WTC11 (cell line): ENCODE results near the gene ILKAP. TPM values are rescaled to one million over a fixed set of nuclear protein-coding genes. Genes with fewer than 3 reads are reported as not detected.

Source experiments
- ATAC-seq: fragments of 200-7000 bp; cut with Tn5 transposase; 2 replicates; pipeline ENCODE4 v1.10.0; 2021; ENCODE audit warnings: mild to moderate bottlenecking, moderate library complexity
- CTCF ChIA-PET: fragments of 300-600 bp; sonication (Branson Sonifier 250); formaldehyde crosslinking; loops from one replicate; lab custom pipeline; 2021; ENCODE audit warnings: antibody characterized with exemption; lab: Charles Lee
- POLR2A ChIA-PET: fragments of 350-600 bp; sonication (Branson Sonifier 250); formaldehyde crosslinking; loops from one replicate; lab custom pipeline; 2021; ENCODE audit warnings: antibody characterized with exemption; lab: Charles Lee
- DNase-seq: peaks from one replicate; pipeline ENCODE4 v3.0.0; 2021; ENCODE audit warnings: low spot score
- H3K27ac Mint-ChIP-seq: 2 replicates; pipeline ENCODE4 v1.8.0; 2021; ENCODE audit warnings: mixed read lengths
- H3K27me3 Mint-ChIP-seq: 2 replicates; pipeline ENCODE4 v1.8.0; 2021; ENCODE audit warnings: low read depth, mild to moderate bottlenecking, moderate library complexity, mixed read lengths
- H3K36me3 Mint-ChIP-seq: 2 replicates; pipeline ENCODE4 v1.8.0; 2021; ENCODE audit warnings: mixed read lengths
- H3K4me1 Mint-ChIP-seq: 2 replicates; pipeline ENCODE4 v1.8.0; 2022; ENCODE audit warnings: mixed read lengths
- H3K4me3 Mint-ChIP-seq: 2 replicates; pipeline ENCODE4 v1.8.0; 2021; ENCODE audit warnings: mild to moderate bottlenecking, moderate library complexity, mixed read lengths
- H3K9me3 Mint-ChIP-seq: 2 replicates; pipeline ENCODE4 v1.8.0; 2021; ENCODE audit warnings: mixed read lengths
- ELF4 ChIP-seq: sonication (generic); formaldehyde crosslinking; IDR thresholded peaks from 2 replicates; pipeline ENCODE4 v1.8.1; 2022; ENCODE audit warnings: low read depth, mild to moderate bottlenecking, moderate library complexity, missing genetic modification reagents
- ETV6 ChIP-seq: sonication (generic); formaldehyde crosslinking; IDR thresholded peaks from 2 replicates; pipeline ENCODE4 v1.8.1; 2022; ENCODE audit warnings: mild to moderate bottlenecking, missing genetic modification reagents
- NFE2L1 ChIP-seq: sonication (generic); formaldehyde crosslinking; IDR thresholded peaks from 2 replicates; pipeline ENCODE4 v1.8.1; 2023; ENCODE audit warnings: missing genetic modification reagents
- RORB ChIP-seq: fragments of 250-450 bp; sonication (Bioruptor Pico); IDR thresholded peaks from 2 replicates; pipeline ENCODE4 v1.9.0; 2021; ENCODE audit warnings: mild to moderate bottlenecking
- SMAD4 ChIP-seq: sonication (generic); formaldehyde crosslinking; IDR thresholded peaks from 2 replicates; pipeline ENCODE4 v1.8.0; 2022; ENCODE audit warnings: mild to moderate bottlenecking, missing genetic modification reagents
- ZBTB21 ChIP-seq: sonication (generic); formaldehyde crosslinking; IDR thresholded peaks from 2 replicates; pipeline ENCODE4 v1.8.1; 2023; ENCODE audit warnings: mild to moderate bottlenecking, missing genetic modification reagents, borderline replicate concordance
- ZNF232 ChIP-seq: sonication (generic); formaldehyde crosslinking; IDR thresholded peaks from 2 replicates; pipeline ENCODE4 v1.8.0; 2022; ENCODE audit warnings: mild to moderate bottlenecking, missing genetic modification reagents
- total RNA-seq: library from RNA; stranded (reverse); gene quantifications from 3 replicates; pipeline ENCODE4 v1.2.3, GENCODE V29; 2021
- TF ChIP-seq, protein P1 (sequence below): fragments of 250-450 bp; sonication (Bioruptor Pico); IDR thresholded peaks from 2 replicates; pipeline ENCODE4 v1.9.0; 2021; ENCODE audit warnings: mild to moderate bottlenecking
- TF ChIP-seq, protein P2 (sequence below): sonication (generic); formaldehyde crosslinking; IDR thresholded peaks from 2 replicates; pipeline ENCODE4 v1.8.1; 2022; ENCODE audit warnings: missing genetic modification reagents, borderline replicate concordance
- TF ChIP-seq, protein P3 (sequence below): sonication (generic); formaldehyde crosslinking; IDR thresholded peaks from 2 replicates; pipeline ENCODE4 v1.8.1; 2023; ENCODE audit warnings: mild to moderate bottlenecking, missing genetic modification reagents, moderate library complexity
- TF ChIP-seq, protein P4 (sequence below): sonication (generic); formaldehyde crosslinking; IDR thresholded peaks from 2 replicates; pipeline ENCODE4 v1.8.0; 2022; ENCODE audit warnings: mild to moderate bottlenecking, missing genetic modification reagents
- TF ChIP-seq, protein P5 (sequence below): sonication (generic); formaldehyde crosslinking; IDR thresholded peaks from 2 replicates; pipeline ENCODE4 v1.8.1; 2022; ENCODE audit warnings: low read depth, missing genetic modification reagents, borderline replicate concordance
- TF ChIP-seq, protein P6 (sequence below): sonication (generic); formaldehyde crosslinking; IDR thresholded peaks from 2 replicates; pipeline ENCODE4 v1.8.1; 2023; ENCODE audit warnings: mild to moderate bottlenecking, moderate library complexity, missing genetic modification reagents
- TF ChIP-seq, protein P7 (sequence below): fragments of 250-450 bp; sonication (Bioruptor Pico); IDR thresholded peaks from 2 replicates; pipeline ENCODE4 v1.8.0; 2021; ENCODE audit warnings: mild to moderate bottlenecking
- TF ChIP-seq, protein P8 (sequence below): sonication (generic); formaldehyde crosslinking; conservative IDR thresholded peaks from 2 replicates; pipeline ENCODE4 v1.8.1; 2022; ENCODE audit warnings: mild to moderate bottlenecking, missing genetic modification reagents
- TF ChIP-seq, protein P9 (sequence below): fragments of 250-450 bp; sonication (Bioruptor Pico); conservative IDR thresholded peaks from 2 replicates; pipeline ENCODE4 v1.9.0; 2021; ENCODE audit warnings: mild to moderate bottlenecking
- TF ChIP-seq, protein P10 (sequence below): fragments of 250-450 bp; sonication (Bioruptor Pico); IDR thresholded peaks from 2 replicates; pipeline ENCODE4 v1.9.0; 2021; ENCODE audit warnings: mild to moderate bottlenecking, borderline replicate concordance

ILKAP gene
- total RNA-seq, 1 experiment from 2014 or later: 32.7 TPM

DNA sequence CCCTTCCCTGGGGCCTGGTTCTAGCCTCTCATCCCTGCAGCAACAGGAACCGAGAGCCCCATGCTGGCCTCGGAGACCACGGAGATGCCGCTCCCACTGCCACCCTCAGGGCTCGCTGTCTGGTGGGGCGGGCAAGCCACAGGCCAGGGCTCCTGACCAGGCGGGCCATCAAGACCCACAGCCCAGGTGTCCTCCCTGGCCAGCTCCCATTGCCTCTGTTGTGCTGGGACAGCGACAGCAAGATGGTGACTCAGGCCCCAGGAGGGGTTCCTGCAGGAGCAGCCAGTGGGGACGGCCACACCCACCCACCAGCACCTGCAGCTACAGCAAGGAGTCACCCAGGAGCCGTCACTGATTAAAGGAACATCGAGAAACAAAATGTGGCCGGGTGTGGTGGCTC is 57.6 kb downstream of the ILKAP start (continued):
- TF ChIP-seq, protein P1, sequence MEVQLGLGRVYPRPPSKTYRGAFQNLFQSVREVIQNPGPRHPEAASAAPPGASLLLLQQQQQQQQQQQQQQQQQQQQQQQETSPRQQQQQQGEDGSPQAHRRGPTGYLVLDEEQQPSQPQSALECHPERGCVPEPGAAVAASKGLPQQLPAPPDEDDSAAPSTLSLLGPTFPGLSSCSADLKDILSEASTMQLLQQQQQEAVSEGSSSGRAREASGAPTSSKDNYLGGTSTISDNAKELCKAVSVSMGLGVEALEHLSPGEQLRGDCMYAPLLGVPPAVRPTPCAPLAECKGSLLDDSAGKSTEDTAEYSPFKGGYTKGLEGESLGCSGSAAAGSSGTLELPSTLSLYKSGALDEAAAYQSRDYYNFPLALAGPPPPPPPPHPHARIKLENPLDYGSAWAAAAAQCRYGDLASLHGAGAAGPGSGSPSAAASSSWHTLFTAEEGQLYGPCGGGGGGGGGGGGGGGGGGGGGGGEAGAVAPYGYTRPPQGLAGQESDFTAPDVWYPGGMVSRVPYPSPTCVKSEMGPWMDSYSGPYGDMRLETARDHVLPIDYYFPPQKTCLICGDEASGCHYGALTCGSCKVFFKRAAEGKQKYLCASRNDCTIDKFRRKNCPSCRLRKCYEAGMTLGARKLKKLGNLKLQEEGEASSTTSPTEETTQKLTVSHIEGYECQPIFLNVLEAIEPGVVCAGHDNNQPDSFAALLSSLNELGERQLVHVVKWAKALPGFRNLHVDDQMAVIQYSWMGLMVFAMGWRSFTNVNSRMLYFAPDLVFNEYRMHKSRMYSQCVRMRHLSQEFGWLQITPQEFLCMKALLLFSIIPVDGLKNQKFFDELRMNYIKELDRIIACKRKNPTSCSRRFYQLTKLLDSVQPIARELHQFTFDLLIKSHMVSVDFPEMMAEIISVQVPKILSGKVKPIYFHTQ: no peak
- TF ChIP-seq ETV6 (no peak), SMAD4 (no peak), ZNF232 (no peak), ZBTB21 (CRISPR knock-in tag) (no peak)
- TF ChIP-seq, protein P2, sequence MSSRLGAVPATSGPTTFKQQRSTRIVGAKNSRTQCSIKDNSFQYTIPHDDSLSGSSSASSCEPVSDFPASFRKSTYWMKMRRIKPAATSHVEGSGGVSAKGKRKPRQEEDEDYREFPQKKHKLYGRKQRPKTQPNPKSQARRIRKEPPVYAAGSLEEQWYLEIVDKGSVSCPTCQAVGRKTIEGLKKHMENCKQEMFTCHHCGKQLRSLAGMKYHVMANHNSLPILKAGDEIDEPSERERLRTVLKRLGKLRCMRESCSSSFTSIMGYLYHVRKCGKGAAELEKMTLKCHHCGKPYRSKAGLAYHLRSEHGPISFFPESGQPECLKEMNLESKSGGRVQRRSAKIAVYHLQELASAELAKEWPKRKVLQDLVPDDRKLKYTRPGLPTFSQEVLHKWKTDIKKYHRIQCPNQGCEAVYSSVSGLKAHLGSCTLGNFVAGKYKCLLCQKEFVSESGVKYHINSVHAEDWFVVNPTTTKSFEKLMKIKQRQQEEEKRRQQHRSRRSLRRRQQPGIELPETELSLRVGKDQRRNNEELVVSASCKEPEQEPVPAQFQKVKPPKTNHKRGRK (CRISPR knock-in tag): no peak
- TF ChIP-seq, protein P3, sequence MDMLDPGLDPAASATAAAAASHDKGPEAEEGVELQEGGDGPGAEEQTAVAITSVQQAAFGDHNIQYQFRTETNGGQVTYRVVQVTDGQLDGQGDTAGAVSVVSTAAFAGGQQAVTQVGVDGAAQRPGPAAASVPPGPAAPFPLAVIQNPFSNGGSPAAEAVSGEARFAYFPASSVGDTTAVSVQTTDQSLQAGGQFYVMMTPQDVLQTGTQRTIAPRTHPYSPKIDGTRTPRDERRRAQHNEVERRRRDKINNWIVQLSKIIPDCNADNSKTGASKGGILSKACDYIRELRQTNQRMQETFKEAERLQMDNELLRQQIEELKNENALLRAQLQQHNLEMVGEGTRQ (CRISPR knock-in tag): no peak
- TF ChIP-seq, protein P4, sequence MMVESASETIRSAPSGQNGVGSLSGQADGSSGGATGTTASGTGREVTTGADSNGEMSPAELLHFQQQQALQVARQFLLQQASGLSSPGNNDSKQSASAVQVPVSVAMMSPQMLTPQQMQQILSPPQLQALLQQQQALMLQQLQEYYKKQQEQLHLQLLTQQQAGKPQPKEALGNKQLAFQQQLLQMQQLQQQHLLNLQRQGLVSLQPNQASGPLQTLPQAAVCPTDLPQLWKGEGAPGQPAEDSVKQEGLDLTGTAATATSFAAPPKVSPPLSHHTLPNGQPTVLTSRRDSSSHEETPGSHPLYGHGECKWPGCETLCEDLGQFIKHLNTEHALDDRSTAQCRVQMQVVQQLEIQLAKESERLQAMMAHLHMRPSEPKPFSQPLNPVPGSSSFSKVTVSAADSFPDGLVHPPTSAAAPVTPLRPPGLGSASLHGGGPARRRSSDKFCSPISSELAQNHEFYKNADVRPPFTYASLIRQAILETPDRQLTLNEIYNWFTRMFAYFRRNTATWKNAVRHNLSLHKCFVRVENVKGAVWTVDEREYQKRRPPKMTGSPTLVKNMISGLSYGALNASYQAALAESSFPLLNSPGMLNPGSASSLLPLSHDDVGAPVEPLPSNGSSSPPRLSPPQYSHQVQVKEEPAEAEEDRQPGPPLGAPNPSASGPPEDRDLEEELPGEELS (CRISPR knock-in tag): no peak

DNA sequence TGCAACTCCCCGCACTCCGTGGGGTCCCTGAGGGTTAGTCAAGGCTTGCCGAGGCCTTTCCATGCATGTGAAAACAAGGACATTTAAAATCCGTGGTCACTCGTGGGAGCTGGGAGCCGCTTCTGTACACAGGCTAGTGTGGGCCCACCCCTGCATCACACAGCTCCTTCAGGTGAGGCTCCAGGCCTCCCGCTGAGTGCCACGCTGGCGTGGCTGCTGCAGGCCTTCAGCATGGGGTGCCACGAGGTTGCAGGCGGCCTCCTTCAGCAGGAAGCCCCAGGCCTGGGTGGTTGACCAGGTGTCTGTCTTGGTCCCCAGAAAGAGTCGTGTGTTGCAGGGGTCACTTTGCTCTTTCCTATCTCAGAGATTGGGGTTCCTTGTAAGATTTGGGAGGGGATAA is 58.4 kb downstream of the ILKAP start:
- no peak overlapping the region for H3K4me3 Mint-ChIP-seq
- ATAC-seq: no peak
- TF ChIP-seq, protein P5, sequence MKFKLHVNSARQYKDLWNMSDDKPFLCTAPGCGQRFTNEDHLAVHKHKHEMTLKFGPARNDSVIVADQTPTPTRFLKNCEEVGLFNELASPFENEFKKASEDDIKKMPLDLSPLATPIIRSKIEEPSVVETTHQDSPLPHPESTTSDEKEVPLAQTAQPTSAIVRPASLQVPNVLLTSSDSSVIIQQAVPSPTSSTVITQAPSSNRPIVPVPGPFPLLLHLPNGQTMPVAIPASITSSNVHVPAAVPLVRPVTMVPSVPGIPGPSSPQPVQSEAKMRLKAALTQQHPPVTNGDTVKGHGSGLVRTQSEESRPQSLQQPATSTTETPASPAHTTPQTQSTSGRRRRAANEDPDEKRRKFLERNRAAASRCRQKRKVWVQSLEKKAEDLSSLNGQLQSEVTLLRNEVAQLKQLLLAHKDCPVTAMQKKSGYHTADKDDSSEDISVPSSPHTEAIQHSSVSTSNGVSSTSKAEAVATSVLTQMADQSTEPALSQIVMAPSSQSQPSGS (CRISPR knock-in tag): no peak
- TF ChIP-seq ELF4 (no peak), NFE2L1 (CRISPR knock-in tag) (no peak), RORB (CRISPR knock-in tag) (no peak)
- TF ChIP-seq, protein P6, sequence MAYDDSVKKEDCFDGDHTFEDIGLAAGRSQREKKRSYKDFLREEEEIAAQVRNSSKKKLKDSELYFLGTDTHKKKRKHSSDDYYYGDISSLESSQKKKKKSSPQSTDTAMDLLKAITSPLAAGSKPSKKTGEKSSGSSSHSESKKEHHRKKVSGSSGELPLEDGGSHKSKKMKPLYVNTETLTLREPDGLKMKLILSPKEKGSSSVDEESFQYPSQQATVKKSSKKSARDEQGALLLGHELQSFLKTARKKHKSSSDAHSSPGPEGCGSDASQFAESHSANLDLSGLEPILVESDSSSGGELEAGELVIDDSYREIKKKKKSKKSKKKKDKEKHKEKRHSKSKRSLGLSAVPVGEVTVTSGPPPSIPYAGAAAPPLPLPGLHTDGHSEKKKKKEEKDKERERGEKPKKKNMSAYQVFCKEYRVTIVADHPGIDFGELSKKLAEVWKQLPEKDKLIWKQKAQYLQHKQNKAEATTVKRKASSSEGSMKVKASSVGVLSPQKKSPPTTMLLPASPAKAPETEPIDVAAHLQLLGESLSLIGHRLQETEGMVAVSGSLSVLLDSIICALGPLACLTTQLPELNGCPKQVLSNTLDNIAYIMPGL (CRISPR knock-in tag): no peak
- TF ChIP-seq, protein P7, sequence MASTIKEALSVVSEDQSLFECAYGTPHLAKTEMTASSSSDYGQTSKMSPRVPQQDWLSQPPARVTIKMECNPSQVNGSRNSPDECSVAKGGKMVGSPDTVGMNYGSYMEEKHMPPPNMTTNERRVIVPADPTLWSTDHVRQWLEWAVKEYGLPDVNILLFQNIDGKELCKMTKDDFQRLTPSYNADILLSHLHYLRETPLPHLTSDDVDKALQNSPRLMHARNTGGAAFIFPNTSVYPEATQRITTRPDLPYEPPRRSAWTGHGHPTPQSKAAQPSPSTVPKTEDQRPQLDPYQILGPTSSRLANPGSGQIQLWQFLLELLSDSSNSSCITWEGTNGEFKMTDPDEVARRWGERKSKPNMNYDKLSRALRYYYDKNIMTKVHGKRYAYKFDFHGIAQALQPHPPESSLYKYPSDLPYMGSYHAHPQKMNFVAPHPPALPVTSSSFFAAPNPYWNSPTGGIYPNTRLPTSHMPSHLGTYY (CRISPR knock-in tag): no peak
- TF ChIP-seq, protein P8, sequence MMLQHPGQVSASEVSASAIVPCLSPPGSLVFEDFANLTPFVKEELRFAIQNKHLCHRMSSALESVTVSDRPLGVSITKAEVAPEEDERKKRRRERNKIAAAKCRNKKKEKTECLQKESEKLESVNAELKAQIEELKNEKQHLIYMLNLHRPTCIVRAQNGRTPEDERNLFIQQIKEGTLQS (CRISPR knock-in tag): no peak
- TF ChIP-seq, protein P9, sequence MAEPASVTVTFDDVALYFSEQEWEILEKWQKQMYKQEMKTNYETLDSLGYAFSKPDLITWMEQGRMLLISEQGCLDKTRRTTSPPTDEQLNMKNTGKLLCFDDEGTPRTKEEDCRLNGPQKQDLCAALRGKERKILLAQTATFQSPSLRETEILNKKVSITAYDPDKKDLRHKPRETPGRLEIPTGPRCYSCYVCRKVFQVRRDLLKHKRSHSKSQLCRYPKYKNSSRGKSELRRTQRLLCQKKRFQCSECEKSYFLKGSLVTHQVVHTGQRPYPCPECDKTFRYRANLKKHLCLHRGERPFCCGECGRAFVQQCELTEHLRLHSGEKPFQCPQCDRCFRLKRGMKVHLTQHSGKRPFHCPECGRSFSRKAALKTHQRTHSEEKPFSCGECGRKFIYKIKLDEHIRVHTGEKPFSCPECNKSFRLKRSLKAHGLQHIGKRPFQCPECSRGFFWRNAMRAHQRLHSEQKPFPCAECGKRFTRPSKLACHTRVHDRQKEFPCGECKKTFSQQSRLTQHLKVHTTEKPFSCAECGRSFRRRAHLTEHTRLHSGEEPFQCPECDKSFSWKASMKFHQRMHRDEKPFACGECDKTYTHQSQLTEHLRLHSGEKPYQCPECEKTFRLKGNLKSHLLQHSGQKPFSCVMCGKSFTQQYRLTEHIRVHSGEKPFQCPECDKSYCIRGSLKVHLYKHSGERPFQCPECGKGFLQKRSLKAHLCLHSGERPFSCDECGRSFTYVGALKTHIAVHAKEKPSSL (CRISPR knock-in tag): no peak
- TF ChIP-seq, protein P10, sequence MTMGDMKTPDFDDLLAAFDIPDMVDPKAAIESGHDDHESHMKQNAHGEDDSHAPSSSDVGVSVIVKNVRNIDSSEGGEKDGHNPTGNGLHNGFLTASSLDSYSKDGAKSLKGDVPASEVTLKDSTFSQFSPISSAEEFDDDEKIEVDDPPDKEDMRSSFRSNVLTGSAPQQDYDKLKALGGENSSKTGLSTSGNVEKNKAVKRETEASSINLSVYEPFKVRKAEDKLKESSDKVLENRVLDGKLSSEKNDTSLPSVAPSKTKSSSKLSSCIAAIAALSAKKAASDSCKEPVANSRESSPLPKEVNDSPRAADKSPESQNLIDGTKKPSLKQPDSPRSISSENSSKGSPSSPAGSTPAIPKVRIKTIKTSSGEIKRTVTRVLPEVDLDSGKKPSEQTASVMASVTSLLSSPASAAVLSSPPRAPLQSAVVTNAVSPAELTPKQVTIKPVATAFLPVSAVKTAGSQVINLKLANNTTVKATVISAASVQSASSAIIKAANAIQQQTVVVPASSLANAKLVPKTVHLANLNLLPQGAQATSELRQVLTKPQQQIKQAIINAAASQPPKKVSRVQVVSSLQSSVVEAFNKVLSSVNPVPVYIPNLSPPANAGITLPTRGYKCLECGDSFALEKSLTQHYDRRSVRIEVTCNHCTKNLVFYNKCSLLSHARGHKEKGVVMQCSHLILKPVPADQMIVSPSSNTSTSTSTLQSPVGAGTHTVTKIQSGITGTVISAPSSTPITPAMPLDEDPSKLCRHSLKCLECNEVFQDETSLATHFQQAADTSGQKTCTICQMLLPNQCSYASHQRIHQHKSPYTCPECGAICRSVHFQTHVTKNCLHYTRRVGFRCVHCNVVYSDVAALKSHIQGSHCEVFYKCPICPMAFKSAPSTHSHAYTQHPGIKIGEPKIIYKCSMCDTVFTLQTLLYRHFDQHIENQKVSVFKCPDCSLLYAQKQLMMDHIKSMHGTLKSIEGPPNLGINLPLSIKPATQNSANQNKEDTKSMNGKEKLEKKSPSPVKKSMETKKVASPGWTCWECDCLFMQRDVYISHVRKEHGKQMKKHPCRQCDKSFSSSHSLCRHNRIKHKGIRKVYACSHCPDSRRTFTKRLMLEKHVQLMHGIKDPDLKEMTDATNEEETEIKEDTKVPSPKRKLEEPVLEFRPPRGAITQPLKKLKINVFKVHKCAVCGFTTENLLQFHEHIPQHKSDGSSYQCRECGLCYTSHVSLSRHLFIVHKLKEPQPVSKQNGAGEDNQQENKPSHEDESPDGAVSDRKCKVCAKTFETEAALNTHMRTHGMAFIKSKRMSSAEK (CRISPR knock-in tag): no peak

More for the DNA sequence above, 58.4 kb downstream of the ILKAP start:
- Mint-ChIP-seq H3K4me1 (no peaks in the 10 kb centered on the region), H3K9me3 (no peaks in the 10 kb centered on the region), H3K36me3 (no peaks in the 10 kb centered on the region), H3K27ac (no peak overlapping the region), H3K27me3 (no peaks in the 10 kb centered on the region)
- no peak for DNase-seq
- POLR2A ChIA-PET: no interaction called here
- CTCF ChIA-PET: interaction anchor here (1.2 kb wide), 1 partner anchor 15 kb away, joined by 3 read pairs; no protein-coding TSS in a partner anchor
